K562 (cell line): ENCODE measurements around the gene TAF4. TPM values are rescaled to one million over a fixed set of nuclear protein-coding genes. Genes with fewer than 3 reads are reported as not detected.

Experiments used
- ATAC-seq: fragments of 200-7000 bp; cut with Tn5 transposase; 3 replicates; pipeline ENCODE4 v1.9.1; 2020; ENCODE audit warnings: moderate library complexity
- BruUV-seq: library from RNA; stranded (reverse); fragments of 400-500 nt; replicated peaks from 2 replicates; lab custom pipeline; 2021; lab: Mats Ljungman, UMichigan
- CTCF ChIA-PET: fragments of 300-600 bp; formaldehyde crosslinking; extraction: SDS; loops from one replicate; lab custom pipeline; 2021; ENCODE audit warnings: low intra/inter-chr PET ratio; lab: Yijun Ruan, JAX
- POLR2A ChIA-PET: fragments of 300-600, 350-650 bp; sonication (Branson Sonifier 250); formaldehyde crosslinking; extraction: SDS; loops from one replicate; lab custom pipeline; 2021; ENCODE audit warnings: antibody characterized with exemption, inconsistent platforms; lab: Yijun Ruan, JAX
- DNase-seq, 4 experiments: peaks; one replicate each; pipeline versions ENCODE4 v3.0.0 to v3.0.0-alpha.2; 2011 to 2018; ENCODE audit warnings: low spot score in 3 of 4, mixed read lengths in 3 of 4; ENCODE audit errors: extremely low read depth in 1 of 4
- FAIRE-seq: peaks from 2 replicates; lab custom pipeline; 2011; peaks lifted over from hg19 to GRCh38; lab: Jason Lieb, UNC
- H2AFZ ChIP-seq: 2 replicates; pipeline ENCODE4 v1.6.0; 2011; ENCODE audit warnings: low read depth, low read length, control low read depth, inconsistent platforms
- H3K27ac ChIP-seq: fragments of 200-600 bp; 3 replicates; pipeline ENCODE4 v1.8.0; 2011; ENCODE audit warnings: low read depth, mild to moderate bottlenecking, control low read depth, inconsistent platforms, low read length, moderate library complexity, mixed read lengths; ENCODE audit errors: extremely low read depth
- H3K27me3 ChIP-seq, 2 experiments: fragments of 300-600 bp in 1 of 2; 2 replicates in 1 of 2; 3 replicates in 1 of 2; pipeline versions ENCODE4 v1.6.0 to v1.8.0; 2011; ENCODE audit warnings: inconsistent platforms in 2 of 2, low read length in 2 of 2, mild to moderate bottlenecking in 1 of 2, mixed read lengths in 1 of 2, moderate library complexity in 1 of 2; ENCODE audit not compliant: control insufficient read depth in 2 of 2, insufficient read depth in 2 of 2
- H3K36me3 ChIP-seq: fragments of 300-600 bp; 3 replicates; pipeline ENCODE4 v1.8.0; 2011; ENCODE audit warnings: mild to moderate bottlenecking, low read length, inconsistent platforms; ENCODE audit not compliant: control insufficient read depth, insufficient read depth
- H3K4me1 ChIP-seq, 2 experiments: fragments of 200-600 bp in 1 of 2; replicated peaks in 1 of 2; 2 replicates in 1 of 2; 3 replicates in 1 of 2; pipeline versions ENCODE4 v1.5.1 to v1.8.0; 2011; ENCODE audit warnings: inconsistent platforms in 2 of 2, low read length in 2 of 2, mild to moderate bottlenecking in 1 of 2, mixed read lengths in 1 of 2, moderate library complexity in 1 of 2; ENCODE audit not compliant: control insufficient read depth in 2 of 2, insufficient read depth in 2 of 2
- H3K4me2 ChIP-seq: 2 replicates; pipeline ENCODE4 v1.6.1; 2011; ENCODE audit warnings: low read length, control low read depth, inconsistent platforms, mixed read lengths; ENCODE audit not compliant: insufficient read depth
- H3K4me3 ChIP-seq: fragments of 200-600 bp; sonication (generic), shearing (Covaris generic); 2 replicates; pipeline ENCODE4 v1.5.1; 2016; ENCODE audit warnings: control low read depth, inconsistent platforms
- H3K79me2 ChIP-seq: fragments of 200-600 bp; 3 replicates; pipeline ENCODE4 v1.8.0; 2011; ENCODE audit warnings: low read length, inconsistent platforms; ENCODE audit not compliant: control insufficient read depth, insufficient read depth
- H3K9ac ChIP-seq, 2 experiments: 2 replicates each; pipeline versions ENCODE4 v1.6.0 to v1.6.1; 2011; ENCODE audit warnings: low read depth in 2 of 2, low read length in 2 of 2, control low read depth in 1 of 2, inconsistent platforms in 1 of 2, mild to moderate bottlenecking in 1 of 2, mixed read lengths in 1 of 2; ENCODE audit not compliant: insufficient read depth in 1 of 2
- H3K9me1 ChIP-seq: one replicate; pipeline ENCODE4 v1.6.0; 2011; ENCODE audit warnings: inconsistent platforms, mild to moderate bottlenecking, low read length, moderate library complexity; ENCODE audit not compliant: control insufficient read depth, insufficient read depth
- H3K9me3 ChIP-seq: replicated peaks from 2 replicates; pipeline ENCODE4 v1.5.1; 2011; ENCODE audit warnings: low read depth, low read length, inconsistent platforms; ENCODE audit not compliant: control insufficient read depth, insufficient read depth
- H4K20me1 ChIP-seq: replicated peaks from 2 replicates; pipeline ENCODE4 v1.6.1; 2011; ENCODE audit warnings: low read length, inconsistent platforms, mixed read lengths; ENCODE audit not compliant: control insufficient read depth, insufficient read depth
- ATF6 ChIP-seq: sonication (generic); formaldehyde crosslinking; IDR thresholded peaks from 2 replicates; pipeline ENCODE4 v1.4.0; 2020; ENCODE audit warnings: mild to moderate bottlenecking, missing genetic modification reagents
- CCAR2 ChIP-seq: fragments of 200-400 bp; formaldehyde crosslinking; IDR thresholded peaks from 2 replicates; pipeline ENCODE4 v1.6.1; 2017; ENCODE audit warnings: mild to moderate bottlenecking, low read depth, low read length
- RBM14 ChIP-seq: fragments of 200-400 bp; formaldehyde crosslinking; IDR thresholded peaks from 2 replicates; pipeline ENCODE4 v1.6.1; 2018; ENCODE audit warnings: low read depth, mild to moderate bottlenecking, low read length, moderate library complexity, borderline replicate concordance; ENCODE audit not compliant: insufficient read depth
- SRF ChIP-seq, 2 experiments: fragments of 250-450, 450-650 bp in 1 of 2; sonication (Bioruptor Pico) in 1 of 2; sonication (generic) in 1 of 2; formaldehyde crosslinking; IDR thresholded peaks; 2 replicates each; pipeline versions ENCODE4 v1.5.0 to v1.5.1; 2020 to 2022; ENCODE audit warnings: mild to moderate bottlenecking in 1 of 2, missing genetic modification reagents in 1 of 2
- ZFP36 ChIP-seq: fragments of 150-350 bp; IDR thresholded peaks from 2 replicates; pipeline ENCODE4 v1.6.1; 2018; ENCODE audit warnings: low read length, low read depth; ENCODE audit not compliant: partially characterized antibody
- ZNF347 ChIP-seq: fragments of 450-650 bp; formaldehyde crosslinking; IDR thresholded peaks from 2 replicates; pipeline ENCODE4 v1.4.0; 2020; ENCODE audit warnings: low read depth, mild to moderate bottlenecking, moderate library complexity
- ZNF707 ChIP-seq: fragments of 250-450 bp; sonication (Bioruptor Pico); conservative IDR thresholded peaks from 2 replicates; pipeline ENCODE4 v1.8.0; 2022; ENCODE audit warnings: inconsistent platforms, mild to moderate bottlenecking, moderate library complexity
- ZNF830 ChIP-seq: fragments of 250-450 bp; sonication (Bioruptor Pico); IDR thresholded peaks from 2 replicates; pipeline ENCODE4 v1.5.0; 2021; ENCODE audit warnings: mild to moderate bottlenecking
- WGBS: fragments of 100-300 bp; shearing (Covaris generic); methylation state at CpG from one replicate; pipeline ENCODE4 v1.1.6; 2016; ENCODE audit warnings: low coverage, mixed read lengths; ENCODE audit not compliant: insufficient coverage; ENCODE audit errors: missing lambda C conversion rate; 5-methylcytosine and 5-hydroxymethylcytosine counted together
- in situ Hi-C: fragments of 300-500 bp; cut with MboI; formaldehyde crosslinking; loops from 4 replicates; pipeline ENCODE4 v1.15.0; 2018; ENCODE audit warnings: inconsistent platforms, mixed read lengths
- intact Hi-C: fragments of 100-400 bp; cut with micrococcal nuclease; formaldehyde crosslinking; loops from 2 replicates; pipeline ENCODE4 v1.14.2; 2022
- polyA plus RNA-seq, 8 experiments: library from polyadenylated mRNA; depleted of rRNA in 4 of 8; stranded (reverse) in 5 of 8; unstranded in 3 of 8; fragments of >200 nt; fragmentation: Nextera tagmentation in 2 of 8; fragmentation: Illumina TruSeq in 1 of 8; extraction: Ambion mirVana in 2 of 8; extraction: Trizol in 1 of 8; gene quantifications; 2 replicates each; pipeline versions ENCODE4 v1.2.1 to v1.2.3, GENCODE V29; 2011 to 2014; ENCODE audit warnings: inconsistent platforms in 1 of 8, missing spikeins in 1 of 8
- total RNA-seq, 7 experiments: library from RNA; depleted of rRNA in 6 of 7; stranded (reverse); fragments of >200 nt in 6 of 7; fragmentation: Illumina TruSeq in 2 of 7; extraction: Trizol in 2 of 7; gene quantifications; 2 replicates each; pipeline versions ENCODE4 v1.2.1 to v1.2.3, GENCODE V29; 2011 to 2021; ENCODE audit warnings: low replicate concordance in 1 of 7
- TF ChIP-seq, protein P1 (sequence below): sonication (generic); formaldehyde crosslinking; IDR thresholded peaks from 2 replicates; pipeline ENCODE4 v1.8.0; 2022; ENCODE audit warnings: mild to moderate bottlenecking, missing genetic modification reagents

TAF4 gene
- total and polyA plus RNA-seq, 9 of the 15 experiments (the other 6 are each of a cell fraction or from before 2014, with no cell fraction given), result 0.44 to 28.3 (median 5.6) TPM

GRCh38 chr20:61991476-61991875, 74.2 kb downstream of the TAF4 start:
- FAIRE-seq, result no peak
- intact Hi-C loops (no loop called here), in situ Hi-C loops (loop anchor here (10.0 kb wide), 1 partner anchor 373 kb away; the partner anchor contains the start of gene LAMA5)
- TF ChIP-seq ZNF830 (CRISPR knock-in tag), result no peak
- TF ChIP-seq CCAR2, result no peak
- no peak for TF ChIP-seq ZNF347
- TF ChIP-seq, protein P1, sequence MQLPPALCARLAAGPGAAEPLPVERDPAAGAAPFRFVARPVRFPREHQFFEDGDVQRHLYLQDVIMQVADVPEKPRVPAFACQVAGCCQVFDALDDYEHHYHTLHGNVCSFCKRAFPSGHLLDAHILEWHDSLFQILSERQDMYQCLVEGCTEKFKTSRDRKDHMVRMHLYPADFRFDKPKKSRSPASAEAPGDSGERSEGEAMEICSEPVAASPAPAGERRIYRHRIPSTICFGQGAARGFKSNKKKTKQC (CRISPR knock-in tag), result no peak
- TF ChIP-seq ZNF707, result no peak
- no peak for TF ChIP-seq ATF6 (CRISPR knock-in tag)
- TF ChIP-seq SRF (CRISPR knock-in tag; IDR thresholded peaks at IDR 0.05), result no peak
- TF ChIP-seq ZFP36, result no peak
- TF ChIP-seq RBM14, result no peak
- Histone ChIP-seq H3K27ac (no peak overlapping the region), H3K9me1 (no peaks in the 10 kb centered on the region), H4K20me1 (0 out of 2 replicates have a peak, but pooled peaks cover 5% of the 10 kb centered on the region), H3K4me2 (no peak overlapping the region), H3K4me3 (no peak overlapping the region), H3K9me3 (no peaks in the 10 kb centered on the region), H3K4me1 (peaks cover 3 to 4% of the 10 kb centered on the region in 2 experiments; a peak in 2 of 5 replicates), H3K27me3 (no peaks in the 10 kb centered on the region), H3K79me2 (no peaks in the 10 kb centered on the region), H3K36me3 (peaks cover 67% of the 10 kb centered on the region; the same call in 2 of the 3 replicates), H3K9ac (no peak overlapping the region), H2AFZ (no peak overlapping the region)
- no TSS peak for BruUV-seq
- no peak for ATAC-seq
- ChIA-PET POLR2A (no interaction called here), CTCF (no interaction called here)
- 90% methylated on average over 6 of the region's 6 CpGs for WGBS
- no peak for DNase-seq
